CD4-positive, alpha-beta T cell (primary cell): ENCODE data around the gene NFE2L1. TPM values are rescaled to one million over a fixed set of nuclear protein-coding genes. Genes with fewer than 3 reads are reported as not detected.

Experiments used
- ATAC-seq: fragments of 200-7000 bp; cut with Tn5 transposase; one replicate; pipeline ENCODE4 v1.10.0; 2022; ENCODE audit warnings: mild to moderate bottlenecking; ENCODE audit not compliant: poor library complexity
- CTCF ChIA-PET: fragments of 350-600 bp; sonication (Branson Sonifier 250); formaldehyde crosslinking; loops from one replicate; lab custom pipeline; 2021; ENCODE audit warnings: antibody characterized with exemption, inconsistent platforms; lab: Charles Lee
- POLR2A ChIA-PET: fragments of 350-600 bp; sonication (Branson Sonifier 250); formaldehyde crosslinking; loops from one replicate; lab custom pipeline; 2021; ENCODE audit warnings: antibody characterized with exemption, inconsistent platforms; lab: Charles Lee
- DNase-seq, 14 experiments: peaks; one replicate each; pipeline ENCODE4 v3.0.0-alpha.2; 2013 to 2020; ENCODE audit warnings: mixed read lengths in 2 of 14
- H3K27ac ChIP-seq, 2 donors: one replicate each; pipeline versions ENCODE4 v1.5.1 to v1.7.0; 2013; ENCODE audit warnings: low read length in 2 of 2, low read depth in 1 of 2, mild to moderate bottlenecking in 1 of 2
- H3K27me3 ChIP-seq, 2 experiments: 1 replicate in 1 of 2; 2 replicates in 1 of 2; pipeline versions ENCODE4 v1.6.1 to v1.7.0; 2013; ENCODE audit warnings: low read length in 2 of 2, control low read depth in 1 of 2, mild to moderate bottlenecking in 1 of 2, moderate library complexity in 1 of 2; ENCODE audit not compliant: insufficient read depth in 2 of 2, control insufficient read depth in 1 of 2
- H3K36me3 ChIP-seq: one replicate; pipeline ENCODE4 v1.6.1; 2013; ENCODE audit warnings: low read length, control low read depth; ENCODE audit not compliant: insufficient read depth
- H3K4me1 ChIP-seq: one replicate; pipeline ENCODE4 v1.6.1; 2013; ENCODE audit warnings: low read length, control low read depth; ENCODE audit not compliant: insufficient read depth
- H3K4me3 ChIP-seq: one replicate; pipeline ENCODE4 v1.5.1; 2013; ENCODE audit warnings: mild to moderate bottlenecking, low read length, moderate library complexity
- H3K9me3 ChIP-seq, 2 experiments: 1 replicate in 1 of 2; 2 replicates in 1 of 2; pipeline versions ENCODE4 v1.6.1 to v1.7.0; 2013; ENCODE audit warnings: low read length in 2 of 2, mild to moderate bottlenecking in 2 of 2, control low read depth in 1 of 2, moderate library complexity in 1 of 2; ENCODE audit not compliant: control insufficient read depth in 1 of 2, insufficient read depth in 1 of 2
- H3K27ac Mint-ChIP-seq: one replicate; pipeline ENCODE4 v1.8.0; 2020; ENCODE audit warnings: mixed read lengths
- H3K27me3 Mint-ChIP-seq: one replicate; pipeline ENCODE4 v1.8.0; 2021; ENCODE audit warnings: mixed read lengths
- H3K36me3 Mint-ChIP-seq: one replicate; pipeline ENCODE4 v1.8.0; 2021; ENCODE audit warnings: low read depth, mixed read lengths
- H3K4me1 Mint-ChIP-seq: one replicate; pipeline ENCODE4 v1.8.0; 2021; ENCODE audit warnings: low read depth, mixed read lengths
- H3K4me3 Mint-ChIP-seq: one replicate; pipeline ENCODE4 v1.8.0; 2020; ENCODE audit warnings: mild to moderate bottlenecking, mixed read lengths
- H3K9me3 Mint-ChIP-seq: one replicate; pipeline ENCODE4 v1.8.0; 2020; ENCODE audit warnings: mixed read lengths
- CTCF ChIP-seq: fragments of 200-600 bp; IDR thresholded peaks from one replicate; pipeline ENCODE4 v1.8.0; 2022; ENCODE audit warnings: antibody characterized with exemption, mild to moderate bottlenecking
- intact Hi-C, 2 experiments: fragments of 100-400 bp; cut with DNase I in 1 of 2; cut with micrococcal nuclease in 1 of 2; formaldehyde crosslinking; loops; one replicate each; pipeline versions ENCODE4 v1.15.1 to v1.9.0; 2023 to 2025; cut with DNase I, micrococcal nuclease
- total RNA-seq, 174 experiments: library from RNA in 2 of 174; stranded (reverse) in 2 of 174; gene quantifications; one replicate each; pipeline ENCODE4 v1.2.3 and lab custom pipeline; 2021 to 2026

NFE2L1 gene
- total RNA-seq, 2 experiments from 2014 or later = 28.1 to 30.6 TPM

- POLR2A ChIA-PET = interaction anchor here (2.0 kb wide), 1 partner anchor 12 kb away, joined by 9 read pairs; the partner anchor contains the start of gene NFE2L1
- intact Hi-C loops = no loop called here
- Mint-ChIP-seq H3K4me1 (peaks cover 4% of the 10 kb centered on the region), H3K9me3 (no peaks in the 10 kb centered on the region), H3K36me3 (peaks cover 88% of the 10 kb centered on the region), H3K4me3 (no peak overlapping the region), H3K27ac (no peak overlapping the region), H3K27me3 (no peaks in the 10 kb centered on the region)
- ATAC-seq = no peak
- CTCF ChIA-PET = no interaction called here
- Histone ChIP-seq H3K27me3 (no peaks in the 10 kb centered on the region), H3K9me3 (no peaks in the 10 kb centered on the region), H3K4me3 (no peak overlapping the region), H3K27ac (no peak overlapping the region), H3K4me1 (peaks cover under 1% of the 10 kb centered on the region), H3K36me3 (peaks cover 86% of the 10 kb centered on the region)
- no peak for TF ChIP-seq CTCF
- no peak for DNase-seq
These were observed 12.1 kb downstream of the NFE2L1 start for GRCh38 chr17:48060249-48060648.

GRCh38 chr17:48062273-48062672 lies 14.1 kb downstream of the NFE2L1 start:
- H3K9me3 ChIP-seq = no peaks in the 10 kb centered on the region
- no peak overlapping the region for H3K4me3 ChIP-seq
- Mint-ChIP-seq H3K9me3 (no peaks in the 10 kb centered on the region), H3K27ac (no peak overlapping the region), H3K36me3 (peaks cover 84% of the 10 kb centered on the region), H3K4me3 (no peak overlapping the region), H3K27me3 (no peaks in the 10 kb centered on the region), H3K4me1 (no peaks in the 10 kb centered on the region)
- ATAC-seq = no peak
- intact Hi-C loops = no loop called here
- ChIA-PET POLR2A (interaction anchor here (1.2 kb wide), 1 partner anchor 14 kb away, joined by 4 read pairs; the partner anchor contains the start of gene NFE2L1), CTCF (no interaction called here)
- H3K27ac ChIP-seq = no peak overlapping the region
- peaks cover 81% of the 10 kb centered on the region for H3K36me3 ChIP-seq
- no peaks in the 10 kb centered on the region for H3K27me3 ChIP-seq
- TF ChIP-seq CTCF = no peak
- no peaks in the 10 kb centered on the region for H3K4me1 ChIP-seq
- no peak for DNase-seq

GRCh38 chr17:48064638-48065037 lies 16.5 kb downstream of the NFE2L1 start:
- DNase-seq = no peak
- POLR2A ChIA-PET = interaction anchor here (2.3 kb wide), 1 partner anchor 16 kb away, joined by 9 read pairs; the partner anchor contains the start of gene NFE2L1

More at GRCh38 chr17:48064638-48065037, 16.5 kb downstream of the NFE2L1 start:
- no peaks in the 10 kb centered on the region for H3K4me1 ChIP-seq
- H3K4me3 ChIP-seq = no peak overlapping the region
- Mint-ChIP-seq H3K27me3 (no peaks in the 10 kb centered on the region), H3K4me1 (no peaks in the 10 kb centered on the region), H3K9me3 (no peaks in the 10 kb centered on the region), H3K36me3 (peaks cover 70% of the 10 kb centered on the region), H3K4me3 (no peak overlapping the region), H3K27ac (no peak overlapping the region)
- no peak overlapping the region for H3K27ac ChIP-seq
- intact Hi-C loops = loop anchor here in 1 of 2 experiments (5.0 kb wide), 1 partner anchor 418 kb away; no protein-coding TSS in a partner anchor
- no peak for ATAC-seq
- no peaks in the 10 kb centered on the region for H3K9me3 ChIP-seq
- no peak for TF ChIP-seq CTCF
- H3K36me3 ChIP-seq = peaks cover 64% of the 10 kb centered on the region
- CTCF ChIA-PET = interaction anchor here (0.8 kb wide), 1 partner anchor 10 kb away, joined by 5 read pairs; no protein-coding TSS in a partner anchor
- H3K27me3 ChIP-seq = no peaks in the 10 kb centered on the region
